K562 (cell line): Measurements from ENCODE around the gene VBP1. TPM values are rescaled to one million over a fixed set of nuclear protein-coding genes. Genes with fewer than 3 reads are reported as not detected.
A peak's percentile ranks its signal among the peaks of the same experiment; 100 is the strongest.

Experiments used
- CAMTA2 ChIP-seq: fragments of 250-450 bp; sonication (Bioruptor Pico); conservative IDR thresholded peaks from 2 replicates; pipeline ENCODE4 v1.5.1; 2022
- CHAMP1 ChIP-seq: fragments of 450-650 bp; IDR thresholded peaks from 2 replicates; pipeline ENCODE4 v1.6.1; 2016; ENCODE audit warnings: mild to moderate bottlenecking
- CXXC5 ChIP-seq: fragments of 250-450 bp; sonication (Bioruptor Pico); IDR thresholded peaks from 2 replicates; pipeline ENCODE4 v1.8.0; 2022; ENCODE audit warnings: inconsistent platforms, mild to moderate bottlenecking, moderate library complexity
- ETV5 ChIP-seq: sonication (generic); formaldehyde crosslinking; IDR thresholded peaks from 2 replicates; pipeline ENCODE4 v1.4.0; 2020; ENCODE audit warnings: low read depth, mild to moderate bottlenecking, missing genetic modification reagents
- FOXK2 ChIP-seq, 2 experiments: fragments of 450-650 bp; IDR thresholded peaks in 1 of 2; conservative IDR thresholded peaks in 1 of 2; 2 replicates each; pipeline ENCODE4 v1.6.1; 2016; ENCODE audit warnings: low read depth in 2 of 2, mild to moderate bottlenecking in 1 of 2
- GATA2 ChIP-seq: sonication (generic); formaldehyde crosslinking; IDR thresholded peaks from 2 replicates; pipeline ENCODE4 v1.4.0; 2020; ENCODE audit warnings: mild to moderate bottlenecking, missing genetic modification reagents
- MGA ChIP-seq: fragments of 450-650 bp; IDR thresholded peaks from 2 replicates; pipeline ENCODE4 v1.6.1; 2016; ENCODE audit warnings: mild to moderate bottlenecking, moderate library complexity
- MYC ChIP-seq, 2 experiments: fragments of 250-450 bp in 1 of 2; sonication (Bioruptor Pico) in 1 of 2; IDR thresholded peaks; 2 replicates each; pipeline versions ENCODE4 v1.5.1 to v1.6.1; 2012 to 2021; ENCODE audit warnings: low read depth in 2 of 2, borderline replicate concordance in 1 of 2, improper control_type of control experiment in 1 of 2, low read length in 1 of 2, mild to moderate bottlenecking in 1 of 2, moderate library complexity in 1 of 2
- NCOA1 ChIP-seq: fragments of 450-650 bp; IDR thresholded peaks from 2 replicates; pipeline ENCODE4 v1.6.1; 2016; ENCODE audit warnings: low read depth
- SMAD4 ChIP-seq: fragments of 250-450 bp; sonication (Bioruptor Pico); conservative IDR thresholded peaks from 2 replicates; pipeline ENCODE4 v1.8.0; 2021; ENCODE audit warnings: inconsistent platforms, mild to moderate bottlenecking, moderate library complexity
- THRAP3 ChIP-seq: fragments of 450-650 bp; IDR thresholded peaks from 2 replicates; pipeline ENCODE4 v1.6.1; 2016; ENCODE audit warnings: mild to moderate bottlenecking, inconsistent platforms, borderline replicate concordance
- ZNF197 ChIP-seq: fragments of 200-800 bp; sonication (Bioruptor generic); IDR thresholded peaks from 2 replicates; pipeline ENCODE4 v1.6.1; 2016; ENCODE audit warnings: low read depth, missing genetic modification characterization, missing compliant biosample characterization
- ZNF263 ChIP-seq: sonication (generic); formaldehyde crosslinking; IDR thresholded peaks from 2 replicates; pipeline ENCODE4 v1.8.0; 2022; ENCODE audit warnings: mild to moderate bottlenecking, missing genetic modification reagents, borderline replicate concordance
- polyA plus RNA-seq, 8 experiments: library from polyadenylated mRNA; depleted of rRNA in 4 of 8; stranded (reverse) in 5 of 8; unstranded in 3 of 8; fragments of >200 nt; fragmentation: Nextera tagmentation in 2 of 8; fragmentation: Illumina TruSeq in 1 of 8; extraction: Ambion mirVana in 2 of 8; extraction: Trizol in 1 of 8; gene quantifications; 2 replicates each; pipeline versions ENCODE4 v1.2.1 to v1.2.3, GENCODE V29; 2011 to 2014; ENCODE audit warnings: inconsistent platforms in 1 of 8, missing spikeins in 1 of 8
- total RNA-seq, 7 experiments: library from RNA; depleted of rRNA in 6 of 7; stranded (reverse); fragments of >200 nt in 6 of 7; fragmentation: Illumina TruSeq in 2 of 7; extraction: Trizol in 2 of 7; gene quantifications; 2 replicates each; pipeline versions ENCODE4 v1.2.1 to v1.2.3, GENCODE V29; 2011 to 2021; ENCODE audit warnings: low replicate concordance in 1 of 7

VBP1 gene
- total and polyA plus RNA-seq, 9 of the 15 experiments (the other 6 are each of a cell fraction or from before 2014, with no cell fraction given) = 83.2 to 263 (median 151) TPM

GRCh38 chrX:155215443-155216178 lies 649 bp upstream of the VBP1 start (continued):
- TF ChIP-seq ZNF197 (CRISPR knock-in tag) = no peak
- TF ChIP-seq ETV5 (CRISPR knock-in tag) = no peak
- TF ChIP-seq SMAD4 (CRISPR knock-in tag) = no peak
- TF ChIP-seq CXXC5 (CRISPR knock-in tag) = peak; percentile 21; the same call in 1 of the 2 replicates
- TF ChIP-seq MYC (IDR thresholded peaks at IDR 0.05; ENCODE audit: low read depth, low read length) = peak; percentile 26; the same call in 1 of the 2 replicates
- TF ChIP-seq MYC (CRISPR knock-in tag; IDR thresholded peaks at IDR 0.05; ENCODE audit: borderline replicate concordance, low read depth) = no peak
- TF ChIP-seq NCOA1 = no peak
- TF ChIP-seq FOXK2 (conservative IDR thresholded peaks at IDR 0.05 in 1 of 2, IDR thresholded peaks at IDR 0.05 in 1 of 2; ENCODE audit: low read depth in 2 of 2) = 0 out of 4 replicates have a peak, but pooled peaks of 1 of the 2 experiments have one; percentile 46
- 0 out of 2 replicates have a peak, but pooled peaks have one; percentile 52 for TF ChIP-seq MGA
- no peak for TF ChIP-seq CHAMP1
- no peak for TF ChIP-seq CAMTA2 (CRISPR knock-in tag)
- TF ChIP-seq GATA2 (CRISPR knock-in tag) = no peak
- no peak for TF ChIP-seq THRAP3
- no peak for TF ChIP-seq ZNF263 (CRISPR knock-in tag)
